HG03378 (cell line): ENCODE results near the gene ESAM.

ENCODE experiments used
- ATAC-seq: cut with Tn5 transposase; IDR thresholded peaks from one replicate; pipeline ENCODE4 v1.9.1; 2021; ENCODE audit warnings: mild to moderate bottlenecking, moderate library complexity; ENCODE audit not compliant: unreplicated experiment

ESAM gene

GRCh38 chr11:124762105-124762623 is at the start of gene ESAM:
TSS of gene ESAM (minus strand) at chr11:124762290. CDS start at chr11:124762154, 136 bp downstream.
- no peak for ATAC-seq

- ATAC-seq: no peak
Observed at GRCh38 chr11:124811399-124812125, 49.5 kb upstream of the ESAM start.

GRCh38 chr11:124807660-124808270 is 45.7 kb upstream of the ESAM start:
- ATAC-seq: no peak

GRCh38 chr11:124807201-124807600 is 45.1 kb upstream of the ESAM start:
- no peak for ATAC-seq

- no peak for ATAC-seq
Observed at GRCh38 chr11:124804884-124805283, 42.8 kb upstream of the ESAM start.

- ATAC-seq: no peak
Observed at GRCh38 chr11:124801636-124802312, 39.7 kb upstream of the ESAM start.

- no peak for ATAC-seq
Observed at GRCh38 chr11:124801014-124801413, 38.9 kb upstream of the ESAM start.

- peak; percentile 72 for ATAC-seq
Observed at GRCh38 chr11:124800226-124800929, 38.3 kb upstream of the ESAM start, which contains the start of gene MSANTD2. TSS of gene MSANTD2 (minus strand) at chr11:124800406. CDS start at chr11:124800380, 26 bp downstream.

GRCh38 chr11:124799348-124800225 is 37.5 kb upstream of the ESAM start:
- peak; percentile 43 for ATAC-seq

- ATAC-seq: peak; percentile 26
Observed at GRCh38 chr11:124798991-124799347, 36.9 kb upstream of the ESAM start.

- ATAC-seq: no peak
Observed at GRCh38 chr11:124796312-124796711, 34.2 kb upstream of the ESAM start.

GRCh38 chr11:124793466-124794278 is 31.6 kb upstream of the ESAM start:
- ATAC-seq: peak; percentile 55

GRCh38 chr11:124791626-124792341 is 29.7 kb upstream of the ESAM start:
- peak; percentile 68 for ATAC-seq

GRCh38 chr11:124788521-124788920 is 26.4 kb upstream of the ESAM start:
- ATAC-seq: no peak

GRCh38 chr11:124784051-124784450 is 22.0 kb upstream of the ESAM start:
- ATAC-seq: no peak

GRCh38 chr11:124783002-124783401 is 20.9 kb upstream of the ESAM start:
- ATAC-seq: no peak

- no peak for ATAC-seq
Observed at GRCh38 chr11:124779568-124779967, 17.5 kb upstream of the ESAM start.

GRCh38 chr11:124778281-124778680 is 16.2 kb upstream of the ESAM start:
- no peak for ATAC-seq
